ENCODE results near the gene LRP1B. TPM values are rescaled to one million over a fixed set of nuclear protein-coding genes. Genes with fewer than 3 reads are reported as not detected.
"Not testable (repeated sequence)": the region's sequence is repeated elsewhere in the genome, so short reads cannot be mapped to it uniquely, and the experiment has no call there.

Gene LRP1B
- total and polyA plus RNA-seq, 2 experiments from 2014 or later, result not detected

GRCh38 chr2:140658760-140659692 lies 1471.8 kb downstream of the LRP1B start:
- H3K79me2 ChIP-seq (ENCODE audit: insufficient read depth), result no peaks in the 10 kb centered on the region
- H3K9me3 ChIP-seq (ENCODE audit: low read depth), result no peaks in the 10 kb centered on the region
- H3K36me3 ChIP-seq (ENCODE audit: low read depth), result no peaks in the 10 kb centered on the region
- H3K27ac ChIP-seq, result no peak overlapping the region
- no peaks in the 10 kb centered on the region for H3K4me1 ChIP-seq (ENCODE audit: insufficient read depth)
- H3K27me3 ChIP-seq (replicated peaks; ENCODE audit: insufficient read depth), result no peaks in the 10 kb centered on the region
- no peak overlapping the region for H3K9ac ChIP-seq
- no peak overlapping the region for H3K4me3 ChIP-seq
- TF ChIP-seq EZH2phosphoT487 (IDR thresholded peaks at IDR 0.05; ENCODE audit: insufficient read depth, low read depth) (no peak), EZH2 (IDR thresholded peaks at IDR 0.05; ENCODE audit: insufficient read depth, poor library complexity, severe bottlenecking) (no peak)
- WGBS, 2 experiments (ENCODE audit: low coverage in 1 of 2, low lambda C conversion rate in 2 of 2, missing lambda C conversion rate in 2 of 2), result 15 to 26% methylated on average over 2 of the region's 2 CpGs
- no peak overlapping the region for H2AFZ ChIP-seq
- H3F3A ChIP-seq (ENCODE audit: insufficient read depth), result no peaks in the 10 kb centered on the region
- H4K20me1 ChIP-seq (ENCODE audit: insufficient read depth), result no peaks in the 10 kb centered on the region
- no peaks in the 10 kb centered on the region for H3K9me2 ChIP-seq (ENCODE audit: insufficient read depth)
- in situ Hi-C loops (cut with MboI), result no loop called here
- no peak overlapping the region for H3K4me2 ChIP-seq (ENCODE audit: unreplicated experiment)
- DNase-seq, result no peak

- TF ChIP-seq EZH2 (IDR thresholded peaks at IDR 0.05; ENCODE audit: insufficient read depth, poor library complexity, severe bottlenecking) (no peak), EZH2phosphoT487 (IDR thresholded peaks at IDR 0.05; ENCODE audit: insufficient read depth, low read depth) (no peak)
- no peaks in the 10 kb centered on the region for H3K9me2 ChIP-seq (ENCODE audit: insufficient read depth)
- no peaks in the 10 kb centered on the region for H3K36me3 ChIP-seq (ENCODE audit: low read depth)
- H3K27me3 ChIP-seq (replicated peaks; ENCODE audit: insufficient read depth), result no peaks in the 10 kb centered on the region
- H3K4me1 ChIP-seq (ENCODE audit: insufficient read depth), result no peaks in the 10 kb centered on the region
- no peak overlapping the region for H3K4me3 ChIP-seq
- H3K9me3 ChIP-seq (ENCODE audit: low read depth), result no peaks in the 10 kb centered on the region
- no peak overlapping the region for H3K9ac ChIP-seq
- no peaks in the 10 kb centered on the region for H4K20me1 ChIP-seq (ENCODE audit: insufficient read depth)
- H3K27ac ChIP-seq, result no peak overlapping the region
- no peak for DNase-seq
- H2AFZ ChIP-seq, result no peak overlapping the region
- no peak overlapping the region for H3K4me2 ChIP-seq (ENCODE audit: unreplicated experiment)
- WGBS, 2 experiments (ENCODE audit: low coverage in 1 of 2, low lambda C conversion rate in 2 of 2, missing lambda C conversion rate in 2 of 2), result 72 to 74% methylated on average over 2 of the region's 2 CpGs
- no peaks in the 10 kb centered on the region for H3K79me2 ChIP-seq (ENCODE audit: insufficient read depth)
- in situ Hi-C loops (cut with MboI), result no loop called here
- H3F3A ChIP-seq (ENCODE audit: insufficient read depth), result no peaks in the 10 kb centered on the region
Measured at GRCh38 chr2:140657657-140658056, 1473.2 kb downstream of the LRP1B start.

GRCh38 chr2:140654565-140654964 lies 1476.3 kb downstream of the LRP1B start:
- TF ChIP-seq EZH2phosphoT487 (IDR thresholded peaks at IDR 0.05; ENCODE audit: insufficient read depth, low read depth) (no peak), EZH2 (IDR thresholded peaks at IDR 0.05; ENCODE audit: insufficient read depth, poor library complexity, severe bottlenecking) (no peak)

GRCh38 chr2:140650825-140651224 lies 1480.0 kb downstream of the LRP1B start:
- Histone ChIP-seq H4K20me1 (ENCODE audit: insufficient read depth) (no peaks in the 10 kb centered on the region), H3K4me3 (no peak overlapping the region), H3K9me3 (ENCODE audit: low read depth) (no peaks in the 10 kb centered on the region), H3K27me3 (replicated peaks; ENCODE audit: insufficient read depth) (no peaks in the 10 kb centered on the region), H3K27ac (no peak overlapping the region), H3K9ac (no peak overlapping the region), H3K36me3 (ENCODE audit: low read depth) (no peaks in the 10 kb centered on the region), H3K9me2 (ENCODE audit: insufficient read depth) (no peaks in the 10 kb centered on the region), H3K4me2 (ENCODE audit: unreplicated experiment) (no peak overlapping the region), H3K4me1 (ENCODE audit: insufficient read depth) (no peaks in the 10 kb centered on the region), H3F3A (ENCODE audit: insufficient read depth) (no peaks in the 10 kb centered on the region), H3K79me2 (ENCODE audit: insufficient read depth) (no peaks in the 10 kb centered on the region), H2AFZ (no peak overlapping the region)
- 65 to 74% methylated on average over 3 of the region's 3 CpGs for WGBS, 2 experiments (ENCODE audit: low coverage in 1 of 2, low lambda C conversion rate in 2 of 2, missing lambda C conversion rate in 2 of 2)
- in situ Hi-C loops (cut with MboI), result no loop called here
- DNase-seq, result peak; percentile 2
- TF ChIP-seq EZH2phosphoT487 (IDR thresholded peaks at IDR 0.05; ENCODE audit: insufficient read depth, low read depth) (no peak), EZH2 (IDR thresholded peaks at IDR 0.05; ENCODE audit: insufficient read depth, poor library complexity, severe bottlenecking) (no peak)

More at GRCh38 chr2:140654565-140654964, 1476.3 kb downstream of the LRP1B start:
- Histone ChIP-seq H3K36me3 (ENCODE audit: low read depth) (no peaks in the 10 kb centered on the region), H3K9me3 (ENCODE audit: low read depth) (no peaks in the 10 kb centered on the region), H3K4me2 (ENCODE audit: unreplicated experiment) (no peak overlapping the region), H3K79me2 (ENCODE audit: insufficient read depth) (no peaks in the 10 kb centered on the region), H3K27me3 (replicated peaks; ENCODE audit: insufficient read depth) (no peaks in the 10 kb centered on the region), H3K4me1 (ENCODE audit: insufficient read depth) (no peaks in the 10 kb centered on the region), H3K4me3 (no peak overlapping the region), H4K20me1 (ENCODE audit: insufficient read depth) (no peaks in the 10 kb centered on the region), H3K27ac (no peak overlapping the region), H3F3A (ENCODE audit: insufficient read depth) (no peaks in the 10 kb centered on the region), H2AFZ (no peak overlapping the region), H3K9me2 (ENCODE audit: insufficient read depth) (no peaks in the 10 kb centered on the region), H3K9ac (no peak overlapping the region)
- in situ Hi-C loops (cut with MboI), result no loop called here
- DNase-seq, result no peak
- WGBS, 2 experiments (ENCODE audit: low coverage in 1 of 2, low lambda C conversion rate in 2 of 2, missing lambda C conversion rate in 2 of 2), result 34 to 42% methylated on average over 3 of the region's 3 CpGs

- H3K9ac ChIP-seq; H3K27ac ChIP-seq; H3K4me1 ChIP-seq (ENCODE audit: insufficient read depth); DNase-seq; H3K27me3 ChIP-seq (replicated peaks; ENCODE audit: insufficient read depth); H3K36me3 ChIP-seq (ENCODE audit: low read depth); H4K20me1 ChIP-seq (ENCODE audit: insufficient read depth); H3K4me2 ChIP-seq (ENCODE audit: unreplicated experiment); H2AFZ ChIP-seq; in situ Hi-C loops (cut with MboI); H3K9me2 ChIP-seq (ENCODE audit: insufficient read depth); H3K4me3 ChIP-seq; H3K79me2 ChIP-seq (ENCODE audit: insufficient read depth); H3F3A ChIP-seq (ENCODE audit: insufficient read depth); H3K9me3 ChIP-seq (ENCODE audit: low read depth): not testable (repeated sequence)
- 82 to 83% methylated on average over 4 of the region's 4 CpGs for WGBS, 2 experiments (ENCODE audit: low coverage in 1 of 2, low lambda C conversion rate in 2 of 2, missing lambda C conversion rate in 2 of 2)
Measured at GRCh38 chr2:140650134-140650533, 1480.7 kb downstream of the LRP1B start.
